Glutamatergic neuron (in vitro differentiated cells): ENCODE data around the gene SLC22A4. TPM values are rescaled to one million over a fixed set of nuclear protein-coding genes. Genes with fewer than 3 reads are reported as not detected.

Source experiments
- DNase-seq: peaks from one replicate; pipeline ENCODE4 v3.0.0; 2022
- H3K27ac Mint-ChIP-seq: one replicate; pipeline ENCODE4 v1.8.0; 2020; ENCODE audit warnings: mild to moderate bottlenecking, mixed read lengths, inconsistent platforms; ENCODE audit not compliant: unreplicated experiment
- H3K27me3 Mint-ChIP-seq: one replicate; pipeline ENCODE4 v1.8.0; 2020; ENCODE audit warnings: mild to moderate bottlenecking, moderate library complexity, mixed read lengths, inconsistent platforms; ENCODE audit not compliant: unreplicated experiment
- H3K36me3 Mint-ChIP-seq: one replicate; pipeline ENCODE4 v1.8.0; 2020; ENCODE audit warnings: mild to moderate bottlenecking, mixed read lengths, inconsistent platforms; ENCODE audit not compliant: unreplicated experiment
- H3K4me1 Mint-ChIP-seq: one replicate; pipeline ENCODE4 v1.8.0; 2020; ENCODE audit warnings: mild to moderate bottlenecking, low read depth, mixed read lengths, inconsistent platforms; ENCODE audit not compliant: unreplicated experiment
- H3K4me3 Mint-ChIP-seq: one replicate; pipeline ENCODE4 v1.8.0; 2020; ENCODE audit warnings: mild to moderate bottlenecking, mixed read lengths, inconsistent platforms; ENCODE audit not compliant: unreplicated experiment
- H3K9me3 Mint-ChIP-seq: one replicate; pipeline ENCODE4 v1.8.0; 2020; ENCODE audit warnings: mild to moderate bottlenecking, moderate library complexity, mixed read lengths, inconsistent platforms; ENCODE audit not compliant: unreplicated experiment
- CTCF ChIP-seq: fragments of 200-600 bp; sonication (generic); IDR thresholded peaks from one replicate; pipeline ENCODE4 v1.5.0; 2021; ENCODE audit not compliant: partially characterized antibody, unreplicated experiment
- total RNA-seq: library from RNA; stranded (reverse); fragmentation: NEBNext Ultra II Directional; extraction: Animal tissue kit (Norgen Biotek cat#: 25700); gene quantifications from one replicate; pipeline ENCODE4 v1.2.1, GENCODE V29; 2021; ENCODE audit not compliant: unreplicated experiment

Gene SLC22A4
- total RNA-seq, 1 donor from 2014 or later, result 0.37 TPM

- Mint-ChIP-seq H3K27ac (peak overlapping the region; percentile 43), H3K27me3 (peaks cover 10% of the 10 kb centered on the region), H3K4me3 (no peak overlapping the region), H3K9me3 (peaks cover 4% of the 10 kb centered on the region), H3K36me3 (no peaks in the 10 kb centered on the region), H3K4me1 (peaks cover 32% of the 10 kb centered on the region)
- DNase-seq, result no peak
- TF ChIP-seq CTCF, result no peak
Observed at GRCh38 chr5:132267166-132267739, 26.9 kb upstream of the SLC22A4 start.

- Mint-ChIP-seq H3K4me1 (peaks cover 36% of the 10 kb centered on the region), H3K27me3 (peaks cover 16% of the 10 kb centered on the region), H3K4me3 (no peak overlapping the region), H3K36me3 (no peaks in the 10 kb centered on the region), H3K9me3 (peaks cover 7% of the 10 kb centered on the region), H3K27ac (peak overlapping the region; percentile 73)
- TF ChIP-seq CTCF, result no peak
- no peak for DNase-seq
Observed at GRCh38 chr5:132267931-132268768, 26.0 kb upstream of the SLC22A4 start.

GRCh38 chr5:132268769-132269551 is 25.2 kb upstream of the SLC22A4 start:
- H3K27ac Mint-ChIP-seq, result peak overlapping the region; percentile 73
- H3K4me3 Mint-ChIP-seq, result no peak overlapping the region
- H3K9me3 Mint-ChIP-seq, result peaks cover 7% of the 10 kb centered on the region
- H3K36me3 Mint-ChIP-seq, result no peaks in the 10 kb centered on the region
- TF ChIP-seq CTCF, result no peak
- DNase-seq, result peak; percentile 69
- peaks cover 17% of the 10 kb centered on the region for H3K27me3 Mint-ChIP-seq
- H3K4me1 Mint-ChIP-seq, result peaks cover 36% of the 10 kb centered on the region

DNA sequence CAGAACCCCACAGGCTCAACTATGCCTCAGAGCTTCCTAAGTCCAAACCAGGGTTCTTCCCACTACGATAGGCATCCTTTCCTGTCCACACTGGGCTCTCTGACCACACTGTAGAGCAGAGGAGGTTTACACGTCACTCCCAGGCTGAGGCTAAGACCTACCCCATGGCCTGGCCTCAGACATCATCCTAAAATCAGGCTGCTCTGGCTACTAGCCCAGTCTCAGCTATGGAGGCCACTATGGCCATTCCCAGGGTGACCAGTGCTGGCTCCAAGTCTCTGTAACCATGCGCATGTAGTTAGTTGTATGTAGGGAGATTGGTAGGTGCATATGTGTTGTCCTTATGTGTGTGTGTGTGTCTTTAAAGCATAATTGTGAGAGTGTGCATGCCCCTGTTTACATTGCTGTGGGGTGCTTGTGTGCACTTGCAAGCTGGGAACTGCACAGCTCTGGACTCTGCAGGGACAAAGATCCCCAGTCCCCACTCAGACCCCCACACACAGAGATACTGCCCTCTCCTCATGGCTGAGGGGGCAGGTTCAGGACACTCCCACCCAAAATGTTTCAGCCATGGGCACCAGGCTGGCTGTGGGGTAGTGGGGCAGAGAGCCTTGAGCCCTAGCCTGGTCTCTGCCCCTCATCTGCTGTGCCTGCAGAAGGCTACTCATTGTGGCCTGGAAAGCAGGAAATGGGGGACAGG is 24.4 kb upstream of the SLC22A4 start:
- peak overlapping the region; percentile 53 for H3K27ac Mint-ChIP-seq
- no peaks in the 10 kb centered on the region for H3K36me3 Mint-ChIP-seq
- TF ChIP-seq CTCF, result no peak

More for the DNA sequence above, 24.4 kb upstream of the SLC22A4 start:
- H3K4me1 Mint-ChIP-seq, result peaks cover 35% of the 10 kb centered on the region
- DNase-seq, result no peak
- peaks cover 17% of the 10 kb centered on the region for H3K27me3 Mint-ChIP-seq
- peaks cover 7% of the 10 kb centered on the region for H3K9me3 Mint-ChIP-seq
- peak overlapping the region; percentile 6 for H3K4me3 Mint-ChIP-seq
